ENCODE data around the gene PIEZO1. TPM values are rescaled to one million over a fixed set of nuclear protein-coding genes. Genes with fewer than 3 reads are reported as not detected.

The PIEZO1 gene
- total and polyA plus RNA-seq, 11 donors, result 14.2 to 59.7 (median 31.2) TPM

DNA sequence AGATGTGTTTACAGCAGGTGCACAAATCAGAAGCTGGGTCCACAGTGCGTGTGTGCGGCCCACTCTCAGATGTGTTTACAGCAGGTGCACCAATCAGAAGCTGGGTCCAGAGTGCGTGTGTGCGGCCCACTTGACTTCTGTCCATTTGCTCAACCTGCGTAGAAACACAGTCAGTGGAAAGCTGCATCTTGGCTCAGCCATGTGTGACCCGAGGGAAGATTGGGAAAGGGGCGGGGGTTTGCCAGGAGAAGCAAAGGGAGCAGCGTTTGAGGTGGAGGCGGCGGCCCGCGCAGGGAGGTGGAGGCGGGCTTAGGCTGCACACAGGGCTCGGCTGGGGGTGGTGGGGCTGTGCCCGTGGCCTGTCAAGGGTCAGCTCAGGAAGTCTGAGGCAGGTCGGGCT lies 74.5 kb downstream of the PIEZO1 start:
- TF ChIP-seq, protein P1, sequence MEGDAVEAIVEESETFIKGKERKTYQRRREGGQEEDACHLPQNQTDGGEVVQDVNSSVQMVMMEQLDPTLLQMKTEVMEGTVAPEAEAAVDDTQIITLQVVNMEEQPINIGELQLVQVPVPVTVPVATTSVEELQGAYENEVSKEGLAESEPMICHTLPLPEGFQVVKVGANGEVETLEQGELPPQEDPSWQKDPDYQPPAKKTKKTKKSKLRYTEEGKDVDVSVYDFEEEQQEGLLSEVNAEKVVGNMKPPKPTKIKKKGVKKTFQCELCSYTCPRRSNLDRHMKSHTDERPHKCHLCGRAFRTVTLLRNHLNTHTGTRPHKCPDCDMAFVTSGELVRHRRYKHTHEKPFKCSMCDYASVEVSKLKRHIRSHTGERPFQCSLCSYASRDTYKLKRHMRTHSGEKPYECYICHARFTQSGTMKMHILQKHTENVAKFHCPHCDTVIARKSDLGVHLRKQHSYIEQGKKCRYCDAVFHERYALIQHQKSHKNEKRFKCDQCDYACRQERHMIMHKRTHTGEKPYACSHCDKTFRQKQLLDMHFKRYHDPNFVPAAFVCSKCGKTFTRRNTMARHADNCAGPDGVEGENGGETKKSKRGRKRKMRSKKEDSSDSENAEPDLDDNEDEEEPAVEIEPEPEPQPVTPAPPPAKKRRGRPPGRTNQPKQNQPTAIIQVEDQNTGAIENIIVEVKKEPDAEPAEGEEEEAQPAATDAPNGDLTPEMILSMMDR (IDR thresholded peaks at IDR 0.05), result no peak
- TF ChIP-seq POLR2A (IDR thresholded peaks at IDR 0.05), result no peak
- no peak overlapping the region for H3K4me3 ChIP-seq
- ATAC-seq (no peak), DNase-seq (no peak)
- no peaks in the 10 kb centered on the region for H3K27me3 ChIP-seq
- WGBS, 4 donors, result 76 to 85% (median 79%) methylated on average over 15 to 16 of the region's 16 CpGs
- H3K36me3 ChIP-seq, result peaks cover 0 to 33% (median 19%) of the 10 kb centered on the region in 9 donors
- H3K27ac ChIP-seq, result no peak overlapping the region
- H3K4me1 ChIP-seq, result peaks cover 0 to 22% (median 12%) of the 10 kb centered on the region in 12 donors
- no peaks in the 10 kb centered on the region for H3K9me3 ChIP-seq
- intact Hi-C loops (cut with DNase I), result no loop called here

DNA sequence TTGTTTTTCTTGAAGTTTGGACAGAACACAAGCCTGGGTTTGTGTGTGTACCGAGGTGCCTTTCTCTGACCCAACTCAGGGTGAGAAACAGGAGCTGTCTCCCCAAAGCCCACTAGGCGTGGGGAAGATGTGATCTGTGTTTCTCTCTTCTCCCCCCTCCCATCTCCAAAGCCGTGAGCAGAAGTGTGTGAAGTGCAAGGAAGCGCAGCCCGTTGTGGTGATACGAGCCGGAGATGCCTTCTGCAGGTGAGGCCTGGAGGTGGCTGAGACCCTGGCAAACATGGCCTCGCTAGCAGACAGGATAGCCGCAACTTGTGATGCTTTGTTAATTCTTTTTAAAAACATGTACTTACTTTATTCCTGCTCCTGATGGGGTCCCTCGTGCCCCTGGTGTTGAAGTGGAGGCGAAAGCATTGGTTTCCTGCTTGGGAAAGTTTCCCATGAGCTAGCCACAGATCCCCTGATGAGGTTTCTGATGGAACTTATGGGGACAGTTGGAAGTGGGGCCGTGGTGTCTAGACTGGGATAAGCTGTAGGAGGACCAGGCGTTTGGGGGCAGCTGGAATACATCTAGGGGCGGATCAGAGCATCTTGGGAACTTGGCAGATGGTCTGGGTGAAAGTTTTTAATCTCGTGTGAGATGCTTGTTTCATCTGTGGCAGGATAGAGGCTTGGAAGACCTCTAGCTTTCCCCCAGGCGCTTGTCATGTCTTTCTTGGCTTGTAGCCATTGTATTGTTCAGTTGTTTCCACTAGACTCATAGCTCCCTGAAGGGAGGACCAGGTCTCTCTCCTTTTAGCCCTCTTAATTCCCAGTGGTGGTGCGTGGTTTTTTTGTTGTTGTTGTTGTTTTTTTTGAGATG lies 77.8 kb downstream of the PIEZO1 start:
- H3K36me3 ChIP-seq, result peaks cover 0 to 10% (median 0%) of the 10 kb centered on the region in 9 donors
- peak overlapping the region in 10 of 12 donors; percentile 74 to 97 (median 86) for H3K27ac ChIP-seq
- no peak for DNase-seq
- peak overlapping the region; percentile 76 to 100 (median 97) for H3K4me3 ChIP-seq
- intact Hi-C loops (cut with DNase I), result loop anchor here in 6 of 10 donors (1.0 to 10.0 kb wide), 6 partner anchors 45 to 252 kb away; partner anchors contain the start of genes ZC3H18 (in 4 of the 6), MVD (in 1 of the 6) and ZFPM1 (in 1 of the 6)
- H3K27me3 ChIP-seq, result no peaks in the 10 kb centered on the region
- ATAC-seq, result no peak
- peaks cover 0 to 51% (median 41%) of the 10 kb centered on the region in 12 donors for H3K4me1 ChIP-seq
- H3K9me3 ChIP-seq, result no peaks in the 10 kb centered on the region
- 34 to 44% (median 37%) methylated on average over 17 of the region's 17 CpGs for whole genome bisulfite sequencing, 4 donors
- TF ChIP-seq POLR2A (IDR thresholded peaks at IDR 0.05), result no peak

- ATAC-seq (peak; percentile 58 to 92 (median 85)), DNase-seq (peak; percentile 92 to 97 (median 95))
- H3K36me3 ChIP-seq, result peaks cover 0 to 10% (median 0%) of the 10 kb centered on the region in 9 donors
- H3K4me3 ChIP-seq, result peak within 1 kb of the TSS; percentile 76 to 100 (median 97)
- H3K9me3 ChIP-seq, result no peaks in the 10 kb centered on the region
- peak within 1 kb of the TSS; percentile 61 to 97 (median 86) for H3K27ac ChIP-seq
- peak; percentile 56 to 92 for TF ChIP-seq POLR2A (IDR thresholded peaks at IDR 0.05)
- TF ChIP-seq, protein P1 (IDR thresholded peaks at IDR 0.05), result peak in 1 of 12 donors; percentile 20
- peaks cover 1 to 59% (median 49%) of the 10 kb centered on the region in 12 donors for H3K4me1 ChIP-seq
- intact Hi-C loops (cut with DNase I), result loop anchor here in 6 of 10 donors (1.0 to 10.0 kb wide), 6 partner anchors 44 to 252 kb away; partner anchors contain the start of genes ZC3H18 (in 4 of the 6), MVD (in 1 of the 6) and ZFPM1 (in 1 of the 6)
- no peaks in the 10 kb centered on the region for H3K27me3 ChIP-seq
- 0 to 1% (median 0%) methylated on average over 2 to 86 of the region's 86 CpGs for WGBS, 4 donors
Measured at GRCh38 chr16:88706229-88706964, 78.6 kb downstream of the PIEZO1 start, which contains the start of the genes CTU2 and RNF166. TSS of gene CTU2 (plus strand) at chr16:88706503. CDS start at chr16:88706531, 28 bp downstream. TSS of gene RNF166 (minus strand) at chr16:88706408. CDS start at chr16:88706325, 83 bp downstream.

DNA sequence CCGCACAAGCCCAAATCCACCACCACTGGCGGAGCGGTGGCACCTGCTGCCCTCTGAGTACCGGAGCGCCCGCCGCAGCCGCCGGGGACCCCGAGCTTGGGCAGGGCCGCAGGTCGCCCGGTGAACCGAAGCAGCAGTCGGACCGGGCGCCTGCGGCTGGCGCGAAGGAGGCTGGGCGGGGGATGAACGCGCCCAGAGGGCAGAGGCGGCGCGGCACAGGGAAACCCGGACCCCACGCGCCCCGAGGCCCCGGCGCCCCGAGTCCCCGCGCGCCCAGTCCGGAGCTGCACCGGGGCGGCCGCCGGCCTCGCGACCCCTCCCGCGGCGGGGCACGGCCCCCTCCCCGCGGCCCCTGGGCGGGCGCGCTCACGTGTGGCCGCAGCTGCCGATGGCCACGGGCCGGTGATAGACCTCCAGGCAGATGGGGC lies 79.2 kb downstream of the PIEZO1 start:
- Histone ChIP-seq H3K27me3 (no peaks in the 10 kb centered on the region), H3K4me3 (peak overlapping the region; percentile 76 to 100 (median 97)), H3K4me1 (peaks cover 4 to 65% (median 53%) of the 10 kb centered on the region in 12 donors), H3K36me3 (peaks cover 0 to 10% (median 0%) of the 10 kb centered on the region in 9 donors), H3K27ac (peak overlapping the region; percentile 61 to 97 (median 86)), H3K9me3 (no peaks in the 10 kb centered on the region)
- no peak for DNase-seq
- TF ChIP-seq, protein P1 (IDR thresholded peaks at IDR 0.05), result no peak
- TF ChIP-seq POLR2A (IDR thresholded peaks at IDR 0.05), result no peak
- 1 to 10% (median 3%) methylated on average over 2 to 57 of the region's 57 CpGs for WGBS, 4 donors
- intact Hi-C loops (cut with DNase I), result loop anchor here in 6 of 10 donors (1.0 to 10.0 kb wide), 6 partner anchors 44 to 251 kb away; partner anchors contain the start of genes ZC3H18 (in 4 of the 6), MVD (in 1 of the 6) and ZFPM1 (in 1 of the 6)
- ATAC-seq, result peak in 1 of 4 donors; percentile 28

Data from heart left ventricle (tissue), 16 donors.